HCEC 1CT (cell line): ENCODE results near the gene OR2K2.
A peak's percentile ranks its signal among the peaks of the same experiment; 100 is the strongest.
"Not testable (repeated sequence)": the region's sequence is repeated elsewhere in the genome, so short reads cannot be mapped to it uniquely, and the experiment has no call there.

Experiments used
- DNase-seq: peaks from one replicate; pipeline ENCODE4 v3.0.0-alpha.2; 2017

Gene OR2K2

GRCh38 chr9:111297066-111297824, 32.8 kb downstream of the OR2K2 start:
- DNase-seq, result no peak

GRCh38 chr9:111294691-111295451, 35.2 kb downstream of the OR2K2 start:
- DNase-seq, result no peak

- DNase-seq, result peak; percentile 72
Observed at GRCh38 chr9:111287127-111287526, 42.9 kb downstream of the OR2K2 start.

- DNase-seq, result no peak
Observed at GRCh38 chr9:111284703-111285102, 45.3 kb downstream of the OR2K2 start.

- no peak for DNase-seq
Observed at GRCh38 chr9:111282845-111283244, 47.2 kb downstream of the OR2K2 start.

GRCh38 chr9:111280795-111281194, 49.2 kb downstream of the OR2K2 start:
- not testable (repeated sequence) for DNase-seq
